BJ (cell line): ENCODE measurements around the gene MRNIP. TPM values are rescaled to one million over a fixed set of nuclear protein-coding genes. Genes with fewer than 3 reads are reported as not detected.
"Not testable (repeated sequence)": the region's sequence is repeated elsewhere in the genome, so short reads cannot be mapped to it uniquely, and the experiment has no call there.

Experiments used
- CTCF ChIA-PET: fragments of 350-600 bp; formaldehyde crosslinking; extraction: SDS; loops from one replicate; lab custom pipeline; 2021; ENCODE audit warnings: antibody characterized with exemption, inconsistent platforms; lab: Yijun Ruan, JAX
- POLR2A ChIA-PET: fragments of 300-600 bp; sonication (Branson Sonifier 250); formaldehyde crosslinking; extraction: SDS; loops from one replicate; lab custom pipeline; 2021; ENCODE audit warnings: antibody characterized with exemption; lab: Charles Lee
- DNase-seq: peaks from one replicate; pipeline ENCODE4 v3.0.0-alpha.2; 2011; ENCODE audit warnings: low read depth
- H3K27me3 ChIP-seq: 2 replicates; pipeline ENCODE4 v1.6.0; 2011; ENCODE audit warnings: low read length; ENCODE audit not compliant: control insufficient read depth, insufficient read depth
- H3K36me3 ChIP-seq: 2 replicates; pipeline ENCODE4 v1.5.1; 2011; ENCODE audit warnings: low read length; ENCODE audit not compliant: control insufficient read depth, insufficient read depth
- H3K4me3 ChIP-seq: 2 replicates; pipeline ENCODE4 v1.5.1; 2011; ENCODE audit warnings: low read depth, mild to moderate bottlenecking, control low read depth, low read length
- CTCF ChIP-seq: IDR thresholded peaks from 2 replicates; pipeline ENCODE4 v1.5.1; 2011; ENCODE audit warnings: low read depth, mild to moderate bottlenecking, control low read depth, inconsistent platforms, low read length, moderate library complexity; ENCODE audit not compliant: insufficient read depth
- polyA plus RNA-seq: library from polyadenylated mRNA; depleted of rRNA; stranded (reverse); fragments of >200 nt; gene quantifications from 2 replicates; pipeline ENCODE4 v1.2.3, GENCODE V29; 2011

Gene MRNIP
- polyA plus RNA-seq, 1 experiment: 14.1 TPM

DNA sequence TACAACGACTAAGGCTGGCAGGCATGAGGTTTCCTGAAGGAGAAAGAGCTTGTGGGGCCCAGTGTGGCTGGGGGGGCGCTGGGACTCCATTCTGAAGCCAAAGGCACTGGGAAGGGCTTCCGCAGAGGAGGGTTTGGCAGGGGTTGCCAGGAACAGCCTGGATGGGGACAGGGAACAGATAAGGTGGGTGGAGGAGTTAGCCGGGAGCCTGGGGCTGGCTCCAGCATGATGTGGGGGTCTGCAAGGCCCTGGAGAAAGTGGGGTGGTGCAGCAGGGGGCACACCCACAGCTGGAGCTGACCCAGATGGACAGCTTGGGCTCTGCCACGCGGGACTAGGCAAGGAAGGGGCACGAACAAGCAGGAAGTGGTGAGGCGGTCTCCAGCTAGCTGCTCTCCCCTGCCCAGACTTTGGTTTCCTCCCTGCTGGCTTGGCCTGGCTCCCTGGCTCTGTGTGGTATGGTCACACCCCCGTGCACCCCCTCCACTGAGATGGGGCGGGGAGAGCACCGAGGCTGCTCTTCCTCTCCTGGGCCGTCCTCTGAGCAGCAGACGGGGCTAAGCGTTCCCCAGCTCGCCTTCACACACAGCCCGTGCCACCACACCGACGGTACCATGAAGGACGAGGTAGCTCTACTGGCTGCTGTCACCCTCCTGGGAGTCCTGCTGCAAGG is 65.0 kb downstream of the MRNIP start, which contains the start of gene LTC4S:
Gene LTC4S, plus strand, starts transcription at position 519 of the 672 bp plus-strand sequence. Its CDS starts 95 bp downstream, at position 614.
- Histone ChIP-seq H3K36me3 (peaks cover 12% of the 10 kb centered on the region), H3K27me3 (no peaks in the 10 kb centered on the region), H3K4me3 (no peak within 1 kb of the TSS)
- DNase-seq: no peak
- POLR2A ChIA-PET: no interaction called here
- no peak for TF ChIP-seq CTCF
- CTCF ChIA-PET: interaction anchor here (0.7 to 1.3 kb wide), 2 partner anchors 9 to 30 kb away, joined by 4 to 6 read pairs; no protein-coding TSS in a partner anchor

DNA sequence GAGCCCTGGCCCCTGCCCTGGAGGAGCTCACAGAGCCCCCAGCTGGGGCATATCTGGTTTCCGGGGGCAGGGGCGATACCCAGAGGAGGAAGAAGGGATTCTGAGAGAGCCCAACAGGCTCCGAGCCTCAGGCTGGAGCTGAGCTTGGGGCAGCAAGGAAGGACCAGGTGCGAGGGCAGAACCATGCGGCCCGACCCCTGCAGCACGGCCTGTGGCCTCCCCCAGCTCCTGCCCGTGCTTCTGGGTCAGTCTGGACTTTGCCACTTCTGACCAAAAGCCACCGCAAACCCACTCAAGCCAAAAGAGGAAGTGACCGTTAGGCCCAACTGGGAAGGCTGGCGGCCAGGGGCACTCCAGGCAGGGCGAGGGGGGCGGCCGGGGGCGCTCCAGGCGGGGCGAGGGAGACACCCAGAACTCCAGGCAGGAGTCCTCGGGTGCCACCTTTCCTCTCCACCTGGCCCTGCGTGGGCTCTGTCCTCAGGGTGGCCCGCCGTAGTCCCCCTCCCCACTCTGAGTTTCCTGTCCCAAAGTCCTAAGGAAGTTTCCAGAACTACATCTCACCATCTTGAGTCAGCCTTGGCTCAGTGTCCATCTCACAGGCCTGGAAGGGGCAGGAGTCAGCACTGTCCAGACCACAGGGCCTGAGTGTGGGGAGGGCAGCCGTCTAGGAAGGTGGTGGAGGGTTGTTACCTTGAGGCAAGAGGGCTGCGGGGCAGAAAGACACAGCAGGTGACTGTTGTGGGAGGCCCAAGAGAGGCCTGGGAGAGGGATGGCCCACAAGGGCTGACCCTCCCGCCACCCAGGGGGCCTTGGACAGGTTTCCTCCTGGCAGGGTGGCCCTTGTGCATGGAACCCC is 65.8 kb downstream of the MRNIP start:
- no peak for DNase-seq
- ChIA-PET CTCF (interaction anchor here (1.3 kb wide), 2 partner anchors 16 to 30 kb away, joined by 3 to 6 read pairs; no protein-coding TSS in a partner anchor), POLR2A (no interaction called here)
- Histone ChIP-seq H3K4me3 (no peak overlapping the region), H3K27me3 (no peaks in the 10 kb centered on the region), H3K36me3 (peaks cover 5% of the 10 kb centered on the region)
- TF ChIP-seq CTCF: no peak

DNA sequence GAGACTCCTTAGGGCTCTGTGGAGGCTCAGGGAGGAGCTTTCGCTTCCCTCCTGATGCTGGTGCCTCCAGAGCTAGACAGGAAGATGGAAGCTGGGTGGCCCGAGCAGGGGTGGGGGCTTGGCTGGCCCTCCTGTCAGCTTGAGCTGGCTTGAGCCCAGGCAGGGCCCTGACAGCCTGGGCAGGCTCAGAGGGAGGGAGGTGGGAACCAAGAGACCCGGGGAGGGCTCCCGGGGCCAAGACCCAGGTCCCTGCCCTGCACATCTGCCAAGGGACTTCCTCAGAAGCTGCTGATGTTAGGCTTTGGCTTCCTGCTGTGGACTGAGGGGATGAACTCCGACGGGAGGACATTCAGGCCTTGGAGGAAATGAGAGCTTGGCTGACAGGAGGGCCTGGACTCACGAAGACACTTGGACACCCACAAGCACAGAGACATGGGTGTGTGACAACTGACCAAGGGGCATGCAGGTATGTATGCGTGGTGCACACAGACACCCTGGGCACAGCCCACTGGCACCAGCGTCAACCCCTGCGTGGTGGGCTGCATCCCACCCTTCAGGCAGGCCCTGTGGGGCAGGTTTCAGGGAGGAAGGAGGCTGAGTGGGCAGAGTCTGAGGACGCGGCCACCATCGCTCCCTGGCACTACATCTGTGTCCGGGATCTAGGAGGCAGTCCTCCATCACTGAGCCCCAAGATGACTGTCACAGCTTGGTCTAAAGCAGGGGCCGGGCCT is 66.6 kb downstream of the MRNIP start:
- POLR2A ChIA-PET: interaction anchor here (0.6 kb wide), 2 partner anchors 32 to 690 kb away, joined by 3 read pairs; no protein-coding TSS in a partner anchor

DNA sequence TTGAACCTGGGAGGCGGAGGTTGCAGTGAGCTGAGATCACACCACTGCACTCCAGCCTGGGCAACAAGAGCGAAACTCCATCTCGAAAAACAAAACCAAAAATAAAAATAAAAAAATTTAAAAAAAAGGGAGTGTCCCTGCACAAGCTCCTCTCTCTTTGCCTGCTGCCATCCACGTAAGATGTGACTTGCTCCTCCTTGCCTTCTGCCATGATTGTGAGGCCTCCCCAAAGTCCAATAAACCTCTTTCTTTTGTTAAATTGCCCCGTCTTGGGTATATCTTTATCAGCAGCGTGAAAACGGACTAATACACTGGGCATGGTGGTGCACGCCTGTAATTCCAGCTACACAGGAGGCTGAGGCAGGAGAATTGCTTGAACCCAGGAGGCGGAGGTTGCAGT is 69.3 kb downstream of the MRNIP start:
- CTCF ChIA-PET: interaction anchor here (1.2 kb wide), 2 partner anchors 9 to 22 kb away, joined by 3 to 4 read pairs; no protein-coding TSS in a partner anchor
- H3K4me3 ChIP-seq, POLR2A ChIA-PET: not testable (repeated sequence)

More for the DNA sequence above, 66.6 kb downstream of the MRNIP start:
- DNase-seq: no peak
- Histone ChIP-seq H3K36me3 (peaks cover 2% of the 10 kb centered on the region; the same call in 1 of the 2 replicates), H3K4me3 (no peak overlapping the region), H3K27me3 (no peaks in the 10 kb centered on the region)
- CTCF ChIA-PET: interaction anchor here (1.1 to 1.3 kb wide), 2 partner anchors 10 to 15 kb away, joined by 3 to 4 read pairs; no protein-coding TSS in a partner anchor
- TF ChIP-seq CTCF: no peak

DNA sequence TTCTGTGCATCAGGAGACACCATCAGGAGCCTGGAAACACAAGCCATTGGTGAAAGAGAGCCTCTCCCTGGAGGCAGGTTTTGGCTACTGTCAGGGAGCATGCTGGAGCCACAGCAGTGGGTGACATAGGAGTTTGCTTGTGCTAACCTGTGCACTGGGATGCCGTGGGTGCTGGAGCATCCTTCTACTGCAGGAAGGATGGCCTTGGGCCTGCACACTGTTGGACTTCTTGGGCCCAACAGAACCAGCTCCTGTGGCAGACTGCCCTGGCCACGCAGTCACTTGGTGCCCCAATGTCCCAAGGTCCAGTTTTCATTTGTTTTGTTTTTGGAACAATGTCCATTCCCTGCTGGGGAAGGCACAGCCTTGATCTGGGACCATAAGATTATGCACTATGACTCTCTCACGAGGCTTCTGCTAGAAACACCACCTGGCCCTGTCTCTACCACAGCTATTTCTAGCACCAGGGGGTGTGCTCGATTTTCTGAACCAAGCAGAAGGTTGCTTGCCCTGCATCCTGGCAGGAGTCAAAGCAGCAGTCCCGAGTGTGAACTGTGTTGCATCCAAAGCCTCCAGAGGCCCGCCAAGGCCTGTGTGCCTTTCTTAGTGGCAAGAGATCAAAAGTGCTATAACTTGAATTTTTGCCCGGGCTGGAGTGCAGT is 70.3 kb downstream of the MRNIP start:
- H3K27me3 ChIP-seq: no peaks in the 10 kb centered on the region
- ChIA-PET CTCF (interaction anchor here (2.8 kb wide), 1 partner anchor 8 kb away, joined by 7 read pairs; no protein-coding TSS in a partner anchor), POLR2A (no interaction called here)
- no peaks in the 10 kb centered on the region for H3K36me3 ChIP-seq
- no peak overlapping the region for H3K4me3 ChIP-seq
- no peak for DNase-seq
- TF ChIP-seq CTCF: no peak

More for the DNA sequence above, 69.3 kb downstream of the MRNIP start:
- H3K36me3 ChIP-seq, DNase-seq, H3K27me3 ChIP-seq: not testable (repeated sequence)
